ENCODE results near the gene SETBP1.

DNA sequence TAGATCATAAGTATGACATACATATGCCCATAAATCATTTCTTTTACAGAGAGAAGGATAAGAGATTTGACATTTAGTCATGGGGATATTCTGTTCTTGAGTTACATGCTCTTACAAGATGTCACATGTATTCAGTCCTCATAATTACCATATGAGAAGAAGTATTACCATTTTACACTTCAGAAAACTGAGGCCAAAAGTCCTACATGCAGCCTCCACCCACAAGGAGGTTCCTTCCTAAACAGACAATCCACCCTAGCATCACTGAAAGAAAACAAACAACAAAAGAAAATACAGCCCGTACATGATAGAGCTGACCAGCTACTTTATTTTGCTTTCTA, 335.1 kb downstream of the SETBP1 start:
- TF ChIP-seq FOXP2 (optimal IDR thresholded peaks at IDR 0.05; ENCODE audit: control extremely low read depth, extremely low read length, insufficient read depth), result no peak
- TF ChIP-seq POLR2AphosphoS5 (IDR thresholded peaks at IDR 0.05; ENCODE audit: borderline replicate concordance, low read depth, low read length), result no peak
- no peak for TF ChIP-seq EZH2 (IDR thresholded peaks at IDR 0.05)

All from SK-N-MC (cell line).